Measurements from ENCODE around the gene PKN3.

DNA sequence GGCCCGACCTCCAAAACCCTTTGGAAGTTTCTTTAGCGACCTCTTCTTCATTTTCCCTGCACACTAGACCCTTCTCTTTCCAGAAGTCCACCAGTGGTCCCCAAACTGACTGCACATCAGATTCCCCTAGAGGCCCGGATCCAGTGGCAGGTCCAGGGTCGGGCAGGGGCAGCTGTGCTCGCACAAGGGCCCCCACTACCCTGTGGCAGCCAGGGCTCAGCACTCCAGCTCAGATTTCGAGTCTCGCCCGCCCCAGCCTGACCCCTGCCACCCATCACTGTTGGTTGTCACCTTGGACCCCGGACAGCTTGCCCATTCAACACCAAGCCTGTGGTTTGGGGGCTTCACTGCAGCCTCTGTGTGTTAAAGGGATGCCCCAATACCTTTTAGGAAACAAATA lies 29.4 kb downstream of the PKN3 start:
- TF ChIP-seq POLR2A (IDR thresholded peaks at IDR 0.05) (no peak), POLR2AphosphoS5 (IDR thresholded peaks at IDR 0.05) (no peak), EP300 (IDR thresholded peaks at IDR 0.05) (no peak)
- TF ChIP-seq, protein P1, sequence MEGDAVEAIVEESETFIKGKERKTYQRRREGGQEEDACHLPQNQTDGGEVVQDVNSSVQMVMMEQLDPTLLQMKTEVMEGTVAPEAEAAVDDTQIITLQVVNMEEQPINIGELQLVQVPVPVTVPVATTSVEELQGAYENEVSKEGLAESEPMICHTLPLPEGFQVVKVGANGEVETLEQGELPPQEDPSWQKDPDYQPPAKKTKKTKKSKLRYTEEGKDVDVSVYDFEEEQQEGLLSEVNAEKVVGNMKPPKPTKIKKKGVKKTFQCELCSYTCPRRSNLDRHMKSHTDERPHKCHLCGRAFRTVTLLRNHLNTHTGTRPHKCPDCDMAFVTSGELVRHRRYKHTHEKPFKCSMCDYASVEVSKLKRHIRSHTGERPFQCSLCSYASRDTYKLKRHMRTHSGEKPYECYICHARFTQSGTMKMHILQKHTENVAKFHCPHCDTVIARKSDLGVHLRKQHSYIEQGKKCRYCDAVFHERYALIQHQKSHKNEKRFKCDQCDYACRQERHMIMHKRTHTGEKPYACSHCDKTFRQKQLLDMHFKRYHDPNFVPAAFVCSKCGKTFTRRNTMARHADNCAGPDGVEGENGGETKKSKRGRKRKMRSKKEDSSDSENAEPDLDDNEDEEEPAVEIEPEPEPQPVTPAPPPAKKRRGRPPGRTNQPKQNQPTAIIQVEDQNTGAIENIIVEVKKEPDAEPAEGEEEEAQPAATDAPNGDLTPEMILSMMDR (IDR thresholded peaks at IDR 0.05) = no peak
